Measurements from ENCODE around the gene STRAP. TPM values are rescaled to one million over a fixed set of nuclear protein-coding genes. Genes with fewer than 3 reads are reported as not detected.

STRAP gene
- total RNA-seq, result 10 to 100 TPM; 16.8 to 68.4 (median 53.9) TPM

- Histone ChIP-seq H3K27me3 (no peaks in the 10 kb centered on the region), H3K9me3 (no peaks in the 10 kb centered on the region), H3K27ac (peak within 1 kb of the TSS; percentile 93 to 97 (median 96)), H3K4me1 (peaks cover 15 to 31% (median 23%) of the 10 kb centered on the region in 4 donors), H3K4me3 (peak within 1 kb of the TSS; percentile 66 to 97 (median 70)), H3K36me3 (peaks cover 0 to 14% (median 3%) of the 10 kb centered on the region in 4 donors)
- ATAC-seq (ENCODE audit: low FRiP score in 2 of 2) (peak; percentile 98), DNase-seq (peak; percentile 95 to 97)
- WGBS, 2 donors, result 0% methylated on average over 46 to 63 of the region's 63 CpGs
- peak in 1 of 4 donors; percentile 61 for TF ChIP-seq EP300 (IDR thresholded peaks at IDR 0.05)
- peak; percentile 97 to 98 for TF ChIP-seq POLR2AphosphoS5 (IDR thresholded peaks at IDR 0.05)
- peak; percentile 56 to 100 (median 98) for TF ChIP-seq POLR2A (IDR thresholded peaks at IDR 0.05)
- peak in 2 of 6 experiments; percentile 7 to 9 for TF ChIP-seq CTCF (IDR thresholded peaks at IDR 0.05)
Measured at GRCh38 chr12:15882118-15882971, at the start of gene STRAP. Gene STRAP, plus strand, starts transcription at chr12:15882387. Its CDS starts 321 bp downstream, at chr12:15882708.

- Histone ChIP-seq H3K9me3 (no peaks in the 10 kb centered on the region), H3K27me3 (no peaks in the 10 kb centered on the region), H3K4me1 (no peaks in the 10 kb centered on the region), H3K27ac (peak overlapping the region in 1 of 4 donors; percentile 52), H3K4me3 (no peak overlapping the region), H3K36me3 (no peaks in the 10 kb centered on the region)
- no peak for TF ChIP-seq POLR2A (IDR thresholded peaks at IDR 0.05)
- TF ChIP-seq POLR2AphosphoS5 (IDR thresholded peaks at IDR 0.05), result no peak
- peak in 1 of 4 donors; percentile 34 for TF ChIP-seq EP300 (IDR thresholded peaks at IDR 0.05)
- no peak for TF ChIP-seq CTCF (IDR thresholded peaks at IDR 0.05)
- 70 to 73% methylated on average over 4 of the region's 4 CpGs for WGBS, 2 donors
- ATAC-seq (ENCODE audit: low FRiP score in 2 of 2) (no peak), DNase-seq (no peak)
Measured at GRCh38 chr12:15834575-15834974, 47.6 kb upstream of the STRAP start.

GRCh38 chr12:15837141-15837790, 44.9 kb upstream of the STRAP start:
- DNase-seq (no peak), ATAC-seq (ENCODE audit: low FRiP score in 2 of 2) (peak in 1 of 2 donors; percentile 77)
- TF ChIP-seq CTCF (IDR thresholded peaks at IDR 0.05) (no peak), POLR2AphosphoS5 (IDR thresholded peaks at IDR 0.05) (no peak), EP300 (IDR thresholded peaks at IDR 0.05) (no peak), POLR2A (IDR thresholded peaks at IDR 0.05) (no peak)
- H3K4me1 ChIP-seq, result no peaks in the 10 kb centered on the region
- no peaks in the 10 kb centered on the region for H3K36me3 ChIP-seq
- no peak overlapping the region for H3K27ac ChIP-seq
- no peaks in the 10 kb centered on the region for H3K9me3 ChIP-seq
- 71 to 77% methylated on average over 5 of the region's 5 CpGs for WGBS, 2 donors
- no peak overlapping the region for H3K4me3 ChIP-seq
- no peaks in the 10 kb centered on the region for H3K27me3 ChIP-seq

- Histone ChIP-seq H3K27me3 (no peaks in the 10 kb centered on the region), H3K4me3 (no peak overlapping the region), H3K4me1 (no peaks in the 10 kb centered on the region), H3K36me3 (no peaks in the 10 kb centered on the region), H3K9me3 (no peaks in the 10 kb centered on the region), H3K27ac (no peak overlapping the region)
- 45 to 61% methylated on average over 2 of the region's 2 CpGs for WGBS, 2 donors
- DNase-seq, result no peak
- no peak for ATAC-seq (ENCODE audit: low FRiP score in 2 of 2)
- TF ChIP-seq CTCF (IDR thresholded peaks at IDR 0.05), result no peak
- no peak for TF ChIP-seq POLR2AphosphoS5 (IDR thresholded peaks at IDR 0.05)
- TF ChIP-seq EP300 (IDR thresholded peaks at IDR 0.05), result no peak
- TF ChIP-seq POLR2A (IDR thresholded peaks at IDR 0.05), result no peak
Measured at GRCh38 chr12:15839041-15839440, 43.1 kb upstream of the STRAP start.
